HG03095 (cell line): ENCODE results near the gene FNDC10.

Experiments
- ATAC-seq: cut with Tn5 transposase; IDR thresholded peaks from one replicate; pipeline ENCODE4 v1.9.1; 2021; ENCODE audit warnings: moderate library complexity; ENCODE audit not compliant: unreplicated experiment

The FNDC10 gene

DNA sequence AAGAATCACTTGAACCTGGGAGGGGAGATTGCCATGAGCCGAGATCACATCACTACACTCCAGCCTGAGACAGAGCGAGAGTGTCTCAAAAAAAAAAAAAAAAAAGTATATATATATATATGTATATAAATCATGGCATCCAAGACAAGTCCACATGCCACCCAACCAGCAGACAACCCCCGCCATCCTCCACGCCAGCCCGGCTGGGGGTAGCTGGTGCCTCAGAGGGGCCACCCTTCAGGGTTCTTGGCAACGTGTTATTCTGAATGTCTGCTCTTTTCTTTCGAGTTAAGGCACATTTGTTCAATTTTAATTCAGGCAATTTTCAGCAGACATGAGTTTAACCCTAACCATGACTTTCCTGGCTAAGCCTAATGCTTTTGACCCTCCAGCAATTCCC is 49.8 kb downstream of the FNDC10 start:
- ATAC-seq = no peak

GRCh38 chr1:1548591-1548990 is 51.3 kb downstream of the FNDC10 start:
- no peak for ATAC-seq
